IMR-90 (cell line): ENCODE data around the gene PTPRG.

Source experiments
- CEBPB ChIP-seq: IDR thresholded peaks from 2 replicates; pipeline ENCODE4 v1.6.1; 2012; ENCODE audit warnings: low read depth, low read length, improper control_type of control experiment
- MAFK ChIP-seq: IDR thresholded peaks from 2 replicates; pipeline ENCODE4 v1.6.1; 2012; ENCODE audit warnings: low read depth, low read length, improper control_type of control experiment
- MXI1 ChIP-seq: IDR thresholded peaks from 2 replicates; pipeline ENCODE4 v1.6.1; 2012; ENCODE audit warnings: low read depth, mild to moderate bottlenecking, low read length, moderate library complexity, borderline replicate concordance
- POLR2A ChIP-seq: IDR thresholded peaks from 2 replicates; pipeline ENCODE4 v1.6.1; 2012; ENCODE audit warnings: mild to moderate bottlenecking, low read depth, low read length
- RAD21 ChIP-seq: IDR thresholded peaks from 2 replicates; pipeline ENCODE4 v1.6.1; 2012; ENCODE audit warnings: low read length, improper control_type of control experiment
- RFX5 ChIP-seq: IDR thresholded peaks from 2 replicates; pipeline ENCODE4 v1.8.0; 2012; ENCODE audit warnings: low read depth, mild to moderate bottlenecking, low read length, moderate library complexity
- USF2 ChIP-seq: fragments of 150-350 bp; IDR thresholded peaks from 2 replicates; pipeline ENCODE4 v1.6.1; 2017; ENCODE audit warnings: mild to moderate bottlenecking, antibody characterized with exemption, low read length, low read depth
- TF ChIP-seq, protein P1 (sequence below): conservative IDR thresholded peaks from 2 replicates; pipeline ENCODE4 v1.5.1; 2012; ENCODE audit warnings: mild to moderate bottlenecking, low read depth, low read length, improper control_type of control experiment

DNA sequence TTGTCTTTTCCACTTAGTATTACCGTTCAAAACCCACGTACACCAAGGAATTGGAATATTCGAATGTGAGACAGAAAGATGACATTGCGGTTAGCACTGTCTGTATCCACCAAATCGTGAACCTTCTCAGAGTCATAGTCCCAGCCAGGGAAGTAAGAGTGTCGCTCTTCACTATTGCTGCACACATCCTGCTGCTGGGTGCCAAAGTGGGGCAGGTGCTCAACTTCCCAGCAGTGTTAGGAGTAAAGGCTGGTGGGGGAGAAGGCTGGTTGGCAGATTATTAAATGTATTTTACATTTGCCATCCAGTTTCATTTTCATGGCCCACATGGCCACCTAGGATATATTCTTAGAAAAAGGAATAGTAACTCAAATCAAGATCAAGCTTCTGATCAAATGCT is 65.1 kb downstream of the PTPRG start:
- TF ChIP-seq, protein P1, sequence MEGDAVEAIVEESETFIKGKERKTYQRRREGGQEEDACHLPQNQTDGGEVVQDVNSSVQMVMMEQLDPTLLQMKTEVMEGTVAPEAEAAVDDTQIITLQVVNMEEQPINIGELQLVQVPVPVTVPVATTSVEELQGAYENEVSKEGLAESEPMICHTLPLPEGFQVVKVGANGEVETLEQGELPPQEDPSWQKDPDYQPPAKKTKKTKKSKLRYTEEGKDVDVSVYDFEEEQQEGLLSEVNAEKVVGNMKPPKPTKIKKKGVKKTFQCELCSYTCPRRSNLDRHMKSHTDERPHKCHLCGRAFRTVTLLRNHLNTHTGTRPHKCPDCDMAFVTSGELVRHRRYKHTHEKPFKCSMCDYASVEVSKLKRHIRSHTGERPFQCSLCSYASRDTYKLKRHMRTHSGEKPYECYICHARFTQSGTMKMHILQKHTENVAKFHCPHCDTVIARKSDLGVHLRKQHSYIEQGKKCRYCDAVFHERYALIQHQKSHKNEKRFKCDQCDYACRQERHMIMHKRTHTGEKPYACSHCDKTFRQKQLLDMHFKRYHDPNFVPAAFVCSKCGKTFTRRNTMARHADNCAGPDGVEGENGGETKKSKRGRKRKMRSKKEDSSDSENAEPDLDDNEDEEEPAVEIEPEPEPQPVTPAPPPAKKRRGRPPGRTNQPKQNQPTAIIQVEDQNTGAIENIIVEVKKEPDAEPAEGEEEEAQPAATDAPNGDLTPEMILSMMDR = no peak
- TF ChIP-seq CEBPB = no peak
- TF ChIP-seq MXI1 = no peak
- TF ChIP-seq POLR2A = no peak
- no peak for TF ChIP-seq RAD21
- no peak for TF ChIP-seq MAFK
- TF ChIP-seq RFX5 = no peak
- no peak for TF ChIP-seq USF2
